GM10248 (cell line): ENCODE data around the gene NLGN2.

ENCODE experiments used
- CTCF ChIA-PET: fragments of 300-600 bp; sonication (Branson Sonifier 250); formaldehyde crosslinking; extraction: SDS; loops from one replicate; lab custom pipeline; 2021; ENCODE audit warnings: antibody characterized with exemption; lab: Yijun Ruan, JAX
- POLR2A ChIA-PET: fragments of 350-650 bp; sonication (Branson Sonifier 250); formaldehyde crosslinking; extraction: SDS; loops from one replicate; lab custom pipeline; 2020; ENCODE audit warnings: antibody characterized with exemption; lab: Yijun Ruan, JAX
- DNase-seq: peaks from one replicate; pipeline ENCODE4 v3.0.0; 2012; ENCODE audit errors: extremely low spot score
- CTCF ChIP-seq: IDR thresholded peaks from 2 replicates; pipeline ENCODE4 v1.5.1; 2012; ENCODE audit warnings: mild to moderate bottlenecking, low read depth; ENCODE audit errors: extremely low read depth, missing control alignments, control extremely low read depth

Gene NLGN2

DNA sequence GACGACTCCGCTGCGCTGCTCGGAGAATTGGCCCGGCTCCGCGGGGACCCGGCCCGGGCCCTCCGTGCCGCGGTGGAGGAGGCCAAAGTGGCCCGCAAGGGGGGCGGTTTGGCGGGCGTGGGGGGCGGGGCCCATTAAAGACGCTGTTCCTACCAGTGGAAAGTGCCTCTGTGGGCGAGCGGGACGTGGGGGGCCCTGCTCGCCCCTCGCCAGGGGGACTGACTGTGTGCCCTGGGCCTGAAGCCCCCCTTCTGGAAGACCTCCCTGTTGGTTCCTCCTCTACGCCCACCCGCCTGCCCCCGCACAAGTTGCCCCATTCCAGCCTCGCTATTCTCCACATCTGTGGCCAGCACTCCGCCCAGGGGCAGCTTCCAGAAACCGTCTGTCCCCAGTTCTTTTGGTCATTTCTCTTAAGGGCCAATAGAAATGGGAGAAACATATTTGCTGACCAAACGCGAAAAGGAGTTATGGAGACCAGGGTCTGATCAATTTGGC, 29.8 kb downstream of the NLGN2 start:
- no peak for DNase-seq
- POLR2A ChIA-PET = interaction anchor here (1.1 kb wide), 1 partner anchor 47 kb away, joined by 8 read pairs; the partner anchor contains the start of gene POLR2A
- CTCF ChIA-PET = interaction anchor here (0.9 to 5.3 kb wide), 17 partner anchors 8 to 152 kb away, joined by 3 to 43 read pairs (median 4); partner anchors contain the start of genes CHRNB1, POLR2A, SENP3 and SPEM2
- TF ChIP-seq CTCF = no peak

GRCh38 chr17:7437950-7438614, 30.4 kb downstream of the NLGN2 start:
- TF ChIP-seq CTCF = no peak

DNA sequence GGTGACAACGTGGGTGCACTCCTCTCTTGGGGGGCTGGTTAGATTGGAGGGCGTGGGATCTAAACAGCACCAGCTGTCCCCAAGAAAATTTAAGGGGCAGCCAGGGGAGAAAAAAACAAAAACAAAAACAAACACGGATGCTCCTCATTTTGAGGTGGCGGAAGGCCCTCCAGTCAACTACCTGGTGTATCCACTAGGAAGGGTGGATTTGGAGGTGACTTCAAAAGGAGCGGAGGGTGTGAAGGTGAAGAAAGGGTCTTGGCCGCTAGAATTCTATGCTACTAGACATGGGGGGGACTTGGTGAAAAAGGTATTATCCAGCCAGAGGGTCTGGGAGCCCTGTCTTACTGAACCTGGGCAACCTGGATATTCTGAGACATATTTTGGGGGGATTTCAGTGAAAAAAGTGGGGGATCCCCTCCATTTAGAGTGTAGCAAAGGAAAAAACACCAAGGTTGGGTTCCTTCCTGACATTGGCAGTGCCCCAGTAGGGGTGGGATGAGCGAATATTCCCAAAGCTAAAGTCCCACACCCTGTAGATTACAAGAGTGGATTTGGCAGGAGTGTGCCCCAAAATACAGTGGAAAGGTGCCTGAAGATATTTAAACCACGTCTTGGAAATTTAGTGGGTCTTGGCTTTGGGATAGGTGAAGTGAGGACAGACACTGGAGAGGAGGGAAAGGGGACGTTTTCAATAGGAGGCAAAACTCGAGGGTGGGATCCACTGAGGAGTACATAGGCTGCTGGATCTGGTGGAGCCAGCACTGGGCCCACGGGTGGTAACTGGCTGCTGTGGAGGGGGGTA, 31.2 kb downstream of the NLGN2 start:
- POLR2A ChIA-PET = interaction anchor here (0.6 to 1.2 kb wide), 3 partner anchors 45 to 135 kb away, joined by 3 to 8 read pairs (median 3); partner anchors contain the start of gene POLR2A

More at GRCh38 chr17:7437950-7438614, 30.4 kb downstream of the NLGN2 start:
- peak; percentile 52 for DNase-seq
- POLR2A ChIA-PET = interaction anchor here (0.6 to 1.2 kb wide), 3 partner anchors 46 to 136 kb away, joined by 3 to 8 read pairs (median 3); partner anchors contain the start of gene POLR2A
- CTCF ChIA-PET = interaction anchor here (0.6 to 5.3 kb wide), 5 partner anchors 15 to 122 kb away, joined by 3 to 43 read pairs (median 27); partner anchors contain the start of genes SENP3, TMEM95 and TNFSF13

DNA sequence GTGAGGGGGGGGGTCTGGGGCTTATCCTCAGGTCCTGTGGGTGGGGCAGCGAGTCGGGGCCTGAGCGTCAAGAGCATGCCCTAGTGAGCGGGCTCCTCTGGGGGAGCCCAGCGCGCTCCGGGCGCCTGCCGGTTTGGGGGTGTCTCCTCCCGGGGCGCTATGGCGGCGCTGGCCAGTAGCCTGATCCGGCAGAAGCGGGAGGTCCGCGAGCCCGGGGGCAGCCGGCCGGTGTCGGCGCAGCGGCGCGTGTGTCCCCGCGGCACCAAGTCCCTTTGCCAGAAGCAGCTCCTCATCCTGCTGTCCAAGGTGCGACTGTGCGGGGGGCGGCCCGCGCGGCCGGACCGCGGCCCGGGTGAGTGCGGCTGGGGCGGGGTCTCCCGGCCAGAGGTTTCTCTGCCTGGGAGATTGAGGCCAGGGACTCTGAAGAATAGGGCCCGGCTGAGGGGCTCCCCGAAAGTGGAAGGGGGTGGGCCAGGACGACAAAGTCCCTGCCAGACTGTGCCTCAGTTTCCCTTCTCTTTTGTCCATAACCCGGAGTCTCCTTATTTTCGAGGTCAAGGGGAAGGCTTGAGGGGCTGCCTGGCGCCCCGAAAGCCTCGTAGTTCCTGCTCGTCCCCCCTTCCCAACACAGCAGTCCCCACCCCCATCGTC, 31.9 kb downstream of the NLGN2 start, which contains the start of gene FGF11:
Gene FGF11, plus strand, starts transcription at position 51 of the 651 bp plus-strand sequence. Its CDS starts 109 bp downstream, at position 160.
- POLR2A ChIA-PET = interaction anchor here (0.9 to 2.1 kb wide), 3 partner anchors 9 to 45 kb away, joined by 4 to 12 read pairs (median 7); partner anchors contain the start of gene POLR2A
- CTCF ChIA-PET = interaction anchor here (1.2 to 4.5 kb wide), 5 partner anchors 13 to 121 kb away, joined by 3 to 20 read pairs (median 7); partner anchors contain the start of genes SENP3 and SPEM2

More for the DNA sequence above, 31.2 kb downstream of the NLGN2 start:
- no peak for TF ChIP-seq CTCF
- CTCF ChIA-PET = interaction anchor here (0.6 to 5.3 kb wide), 6 partner anchors 13 to 121 kb away, joined by 3 to 43 read pairs (median 17); partner anchors contain the start of genes SENP3, SPEM2, TMEM95 and TNFSF13
- no peak for DNase-seq

More for the DNA sequence above, 31.9 kb downstream of the NLGN2 start, which contains the start of gene FGF11:
- no peak for DNase-seq
- no peak for TF ChIP-seq CTCF
